Immature natural killer cell (primary cell): ENCODE results near the gene SNX11. TPM values are rescaled to one million over a fixed set of nuclear protein-coding genes. Genes with fewer than 3 reads are reported as not detected.
A peak's percentile ranks its signal among the peaks of the same experiment; 100 is the strongest.
"Not testable (repeated sequence)": the region's sequence is repeated elsewhere in the genome, so short reads cannot be mapped to it uniquely, and the experiment has no call there.

Experiments
- DNase-seq, 3 donors: peaks; one replicate each; pipeline ENCODE4 v3.0.0; 2022; ENCODE audit warnings: mixed read lengths in 1 of 3
- H3K27ac Mint-ChIP-seq, 6 donors: one replicate each; pipeline ENCODE4 v1.8.0; 2020; ENCODE audit warnings: mixed read lengths in 6 of 6, mild to moderate bottlenecking in 5 of 6, inconsistent platforms in 4 of 6, moderate library complexity in 3 of 6
- H3K27me3 Mint-ChIP-seq, 3 donors: one replicate each; pipeline ENCODE4 v1.8.0; 2020 to 2021; ENCODE audit warnings: low read depth in 3 of 3, mild to moderate bottlenecking in 3 of 3, mixed read lengths in 3 of 3, moderate library complexity in 3 of 3, inconsistent platforms in 1 of 3
- H3K36me3 Mint-ChIP-seq, 3 donors: one replicate each; pipeline ENCODE4 v1.8.0; 2020; ENCODE audit warnings: mixed read lengths in 3 of 3, inconsistent platforms in 2 of 3, mild to moderate bottlenecking in 2 of 3
- H3K4me1 Mint-ChIP-seq, 2 donors: one replicate each; pipeline ENCODE4 v1.8.0; 2020; ENCODE audit warnings: inconsistent platforms in 2 of 2, mild to moderate bottlenecking in 2 of 2, mixed read lengths in 2 of 2, moderate library complexity in 1 of 2
- H3K4me3 Mint-ChIP-seq, 5 donors: one replicate each; pipeline ENCODE4 v1.8.0; 2020; ENCODE audit warnings: mild to moderate bottlenecking in 5 of 5, mixed read lengths in 5 of 5, inconsistent platforms in 3 of 5, moderate library complexity in 3 of 5
- H3K9me3 Mint-ChIP-seq, 6 donors: one replicate each; pipeline ENCODE4 v1.8.0; 2020; ENCODE audit warnings: mild to moderate bottlenecking in 6 of 6, mixed read lengths in 6 of 6, inconsistent platforms in 4 of 6, moderate library complexity in 3 of 6
- polyA plus RNA-seq, 3 donors: library from polyadenylated mRNA; unstranded; fragments of 300-500 nt; fragmentation: Illumina TruSeq; gene quantifications; one replicate each; pipeline ENCODE4 v1.2.3, GENCODE V29; 2021

The SNX11 gene, protein sequence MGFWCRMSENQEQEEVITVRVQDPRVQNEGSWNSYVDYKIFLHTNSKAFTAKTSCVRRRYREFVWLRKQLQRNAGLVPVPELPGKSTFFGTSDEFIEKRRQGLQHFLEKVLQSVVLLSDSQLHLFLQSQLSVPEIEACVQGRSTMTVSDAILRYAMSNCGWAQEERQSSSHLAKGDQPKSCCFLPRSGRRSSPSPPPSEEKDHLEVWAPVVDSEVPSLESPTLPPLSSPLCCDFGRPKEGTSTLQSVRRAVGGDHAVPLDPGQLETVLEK
- polyA plus RNA-seq: 10 to 100 TPM; 37.1 to 44.7 (median 41.2) TPM

DNA sequence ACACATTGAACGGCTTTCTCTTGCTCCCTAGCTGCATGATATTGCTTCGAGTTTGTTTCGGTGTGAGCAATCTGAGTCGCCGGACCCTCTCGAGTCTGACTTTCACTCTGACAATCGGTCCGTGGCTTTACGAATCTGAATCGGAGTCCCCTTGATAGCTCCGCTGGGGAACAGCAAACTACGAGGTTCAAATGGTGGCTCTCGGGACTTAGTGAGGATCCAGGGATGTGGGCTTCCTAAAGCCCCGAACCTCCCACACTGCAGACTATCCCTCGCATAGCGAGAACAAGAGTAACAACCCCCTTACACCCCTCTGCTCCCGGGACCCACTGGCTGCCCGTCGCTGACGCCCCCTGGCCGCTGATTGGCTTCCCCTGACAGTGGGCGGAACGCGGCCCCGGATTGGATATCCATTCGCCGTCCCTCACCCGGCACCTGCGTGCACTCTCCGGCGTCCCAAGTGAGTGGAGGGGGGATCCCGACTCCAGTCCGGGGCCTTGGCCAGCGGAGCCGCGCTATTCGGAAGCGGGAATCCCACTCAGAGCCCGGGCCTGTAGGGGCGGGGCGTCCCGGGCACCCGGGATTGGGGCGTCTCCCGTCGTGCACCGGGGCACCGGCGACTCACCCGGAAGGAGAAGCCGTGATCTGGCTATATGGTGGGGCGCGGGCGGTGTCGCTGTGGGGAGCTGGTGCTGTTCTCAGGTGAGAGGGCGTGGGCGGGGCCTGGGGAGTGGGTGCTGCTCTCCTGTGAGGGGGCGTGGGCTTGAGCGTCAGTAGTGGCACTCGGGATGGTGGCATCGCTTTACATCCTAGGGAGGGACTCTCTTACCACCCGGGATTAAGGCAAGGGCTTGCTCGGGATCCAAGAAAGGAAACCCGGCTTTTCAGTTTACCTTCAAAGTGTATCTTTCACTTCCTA lies at the start of gene SNX11:
Gene SNX11, plus strand, starts transcription at position 630 of the 919 bp plus-strand sequence. CDS start 4,278 bp downstream, outside the sequence.
- H3K27me3 Mint-ChIP-seq: peaks cover 5 to 11% (median 11%) of the 10 kb centered on the region in 3 donors
- H3K4me1 Mint-ChIP-seq: peaks cover 66 to 72% of the 10 kb centered on the region in 2 donors
- peak; percentile 85 to 86 (median 86) for DNase-seq
- H3K4me3 Mint-ChIP-seq: peak within 1 kb of the TSS; percentile 88 to 98 (median 95)
- peaks cover 0 to 4% (median 0%) of the 10 kb centered on the region in 6 donors for H3K9me3 Mint-ChIP-seq
- H3K27ac Mint-ChIP-seq: peak within 1 kb of the TSS; percentile 88 to 96 (median 90)
- no peaks in the 10 kb centered on the region for H3K36me3 Mint-ChIP-seq

DNA sequence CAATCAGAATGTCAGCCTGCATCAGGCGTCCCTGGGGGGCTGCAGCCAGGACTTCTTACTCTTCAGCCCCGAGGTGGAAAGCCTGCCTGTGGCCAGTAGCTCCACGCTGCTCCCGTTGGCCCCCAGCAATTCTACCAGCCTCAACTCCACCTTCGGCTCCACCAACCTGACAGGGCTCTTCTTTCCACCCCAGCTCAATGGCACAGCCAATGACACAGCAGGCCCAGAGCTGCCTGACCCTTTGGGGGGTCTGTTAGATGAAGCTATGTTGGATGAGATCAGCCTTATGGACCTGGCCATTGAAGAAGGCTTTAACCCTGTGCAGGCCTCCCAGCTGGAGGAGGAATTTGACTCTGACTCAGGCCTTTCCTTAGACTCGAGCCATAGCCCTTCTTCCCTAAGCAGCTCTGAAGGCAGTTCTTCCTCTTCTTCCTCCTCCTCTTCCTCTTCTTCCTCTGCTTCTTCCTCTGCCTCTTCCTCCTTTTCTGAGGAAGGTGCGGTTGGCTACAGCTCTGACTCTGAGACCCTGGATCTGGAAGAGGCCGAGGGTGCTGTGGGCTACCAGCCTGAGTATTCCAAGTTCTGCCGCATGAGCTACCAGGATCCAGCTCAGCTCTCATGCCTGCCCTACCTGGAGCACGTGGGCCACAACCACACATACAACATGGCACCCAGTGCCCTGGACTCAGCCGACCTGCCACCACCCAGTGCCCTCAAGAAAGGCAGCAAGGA lies 49.0 kb upstream of the SNX11 start:
- Mint-ChIP-seq H3K9me3 (no peaks in the 10 kb centered on the region), H3K27me3 (peaks cover 0 to 1% (median 0%) of the 10 kb centered on the region in 3 donors), H3K36me3 (peaks cover 3 to 37% (median 9%) of the 10 kb centered on the region in 3 donors), H3K27ac (peak overlapping the region in 2 of 6 donors; percentile 7 to 48), H3K4me1 (peaks cover 16 to 19% of the 10 kb centered on the region in 2 donors), H3K4me3 (no peak overlapping the region)
- DNase-seq: no peak

DNA sequence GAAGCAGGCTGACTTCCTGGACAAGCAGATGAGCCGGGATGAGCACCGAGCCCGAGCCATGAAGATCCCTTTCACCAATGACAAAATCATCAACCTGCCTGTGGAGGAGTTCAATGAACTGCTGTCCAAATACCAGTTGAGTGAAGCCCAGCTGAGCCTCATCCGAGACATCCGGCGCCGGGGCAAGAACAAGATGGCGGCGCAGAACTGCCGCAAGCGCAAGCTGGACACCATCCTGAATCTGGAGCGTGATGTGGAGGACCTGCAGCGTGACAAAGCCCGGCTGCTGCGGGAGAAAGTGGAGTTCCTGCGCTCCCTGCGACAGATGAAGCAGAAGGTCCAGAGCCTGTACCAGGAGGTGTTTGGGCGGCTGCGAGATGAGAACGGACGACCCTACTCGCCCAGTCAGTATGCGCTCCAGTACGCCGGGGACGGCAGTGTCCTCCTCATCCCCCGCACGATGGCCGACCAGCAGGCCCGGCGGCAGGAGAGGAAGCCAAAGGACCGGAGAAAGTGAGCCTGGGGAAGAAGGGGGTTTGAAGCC lies 48.4 kb upstream of the SNX11 start:
- DNase-seq: no peak
- no peak overlapping the region for H3K4me3 Mint-ChIP-seq
- H3K36me3 Mint-ChIP-seq: peaks cover 3 to 37% (median 9%) of the 10 kb centered on the region in 3 donors
- peaks cover 0 to 1% (median 0%) of the 10 kb centered on the region in 3 donors for H3K27me3 Mint-ChIP-seq
- H3K4me1 Mint-ChIP-seq: peaks cover 15% of the 10 kb centered on the region in 2 donors
- no peak overlapping the region for H3K27ac Mint-ChIP-seq
- H3K9me3 Mint-ChIP-seq: no peaks in the 10 kb centered on the region

DNA sequence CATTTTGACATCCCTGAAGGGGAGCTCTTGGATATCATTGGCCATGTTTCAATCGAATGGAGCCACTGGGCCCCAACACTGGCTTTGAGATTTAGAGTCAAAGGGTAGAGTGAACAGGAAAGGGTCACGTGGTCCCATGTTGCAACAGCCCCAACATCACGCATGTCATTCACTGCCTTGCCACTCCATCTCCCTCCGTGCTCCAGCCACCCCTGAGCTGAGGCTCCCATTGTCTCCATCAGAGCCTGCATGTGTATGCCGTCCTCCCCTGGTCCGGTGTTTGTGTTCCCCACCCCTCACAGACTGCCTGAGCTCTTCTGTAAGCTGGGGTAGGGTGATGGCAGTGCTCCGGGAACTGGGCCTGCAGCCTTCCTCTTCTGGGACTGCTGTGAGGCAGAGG lies 47.3 kb upstream of the SNX11 start:
- peaks cover 7 to 40% (median 9%) of the 10 kb centered on the region in 3 donors for H3K36me3 Mint-ChIP-seq
- DNase-seq: no peak

DNA sequence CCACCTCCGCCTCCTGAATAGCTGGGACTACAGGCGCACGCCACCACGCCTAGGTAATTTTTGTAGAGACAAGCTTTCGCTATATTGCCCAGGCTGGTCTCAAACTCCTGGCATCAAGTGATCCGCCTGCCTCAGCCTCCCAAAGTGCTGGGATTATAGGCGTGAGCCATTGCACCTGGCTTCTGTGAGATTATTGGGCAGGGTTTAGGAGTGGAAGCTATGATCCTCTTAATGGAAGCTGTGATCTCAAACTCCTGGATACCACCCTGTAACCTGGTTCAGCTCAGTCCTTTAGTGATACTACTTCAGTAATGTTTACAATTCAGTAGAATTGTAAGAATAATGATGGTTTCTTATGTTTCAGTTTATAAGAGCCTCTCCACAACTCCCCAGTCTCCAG lies 45.3 kb upstream of the SNX11 start:
- peaks cover 0 to 1% (median 0%) of the 10 kb centered on the region in 3 donors for H3K27me3 Mint-ChIP-seq
- H3K9me3 Mint-ChIP-seq: no peaks in the 10 kb centered on the region
- no peaks in the 10 kb centered on the region for H3K4me1 Mint-ChIP-seq
- H3K27ac Mint-ChIP-seq: no peak overlapping the region
- no peak for DNase-seq
- no peak overlapping the region for H3K4me3 Mint-ChIP-seq
- H3K36me3 Mint-ChIP-seq: peaks cover 7 to 40% (median 8%) of the 10 kb centered on the region in 3 donors

More for the DNA sequence above, 47.3 kb upstream of the SNX11 start:
- Mint-ChIP-seq H3K9me3 (no peaks in the 10 kb centered on the region), H3K27me3 (peaks cover 0 to 1% (median 0%) of the 10 kb centered on the region in 3 donors), H3K4me3 (no peak overlapping the region), H3K4me1 (peaks cover 11 to 12% of the 10 kb centered on the region in 2 donors), H3K27ac (no peak overlapping the region)

DNA sequence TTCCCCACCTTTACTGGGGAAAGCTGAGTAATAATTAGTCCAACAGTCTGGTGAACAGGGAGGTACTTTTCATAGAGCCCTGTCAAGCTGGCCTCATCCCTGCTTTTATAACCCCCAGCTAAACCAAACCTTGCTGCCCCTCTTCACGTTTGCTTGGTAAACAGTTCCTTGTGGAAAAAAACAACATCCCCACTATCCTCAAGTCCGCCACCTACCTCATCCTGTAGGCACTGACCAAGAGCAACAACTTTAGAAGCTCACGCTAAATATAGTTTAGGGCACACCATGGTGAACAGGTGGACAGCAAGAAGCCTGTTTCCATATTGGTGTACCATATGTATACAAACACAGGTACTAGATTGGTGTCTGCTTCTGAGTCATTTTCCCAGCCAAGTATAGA lies 42.9 kb upstream of the SNX11 start:
- Mint-ChIP-seq H3K9me3 (no peaks in the 10 kb centered on the region), H3K27ac (peak overlapping the region in 2 of 6 donors; percentile 17 to 48), H3K36me3 (peaks cover 3 to 34% (median 7%) of the 10 kb centered on the region in 3 donors), H3K4me1 (no peaks in the 10 kb centered on the region), H3K4me3 (no peak overlapping the region), H3K27me3 (no peaks in the 10 kb centered on the region)
- DNase-seq: no peak

DNA sequence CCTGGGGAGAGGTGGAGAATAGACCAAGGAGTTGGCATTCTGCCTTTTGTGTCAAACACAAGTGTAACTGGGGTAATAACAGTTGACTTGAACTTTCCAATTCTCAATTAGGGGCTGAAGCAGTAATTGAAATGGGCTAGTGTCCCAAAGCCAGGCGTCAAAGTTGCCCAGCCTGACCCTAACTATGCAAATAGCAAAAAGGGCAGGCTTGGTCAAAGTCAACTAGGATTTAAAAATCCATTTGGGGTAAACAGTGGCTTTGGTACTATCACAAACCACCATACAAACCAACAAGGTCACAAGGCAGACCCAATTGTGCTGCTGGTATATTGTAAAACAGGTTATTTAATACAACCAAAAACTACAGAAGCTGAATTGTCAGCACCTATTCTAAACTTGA lies 41.4 kb upstream of the SNX11 start:
- H3K36me3 Mint-ChIP-seq: peaks cover 3 to 27% (median 7%) of the 10 kb centered on the region in 3 donors
- DNase-seq: no peak

DNA sequence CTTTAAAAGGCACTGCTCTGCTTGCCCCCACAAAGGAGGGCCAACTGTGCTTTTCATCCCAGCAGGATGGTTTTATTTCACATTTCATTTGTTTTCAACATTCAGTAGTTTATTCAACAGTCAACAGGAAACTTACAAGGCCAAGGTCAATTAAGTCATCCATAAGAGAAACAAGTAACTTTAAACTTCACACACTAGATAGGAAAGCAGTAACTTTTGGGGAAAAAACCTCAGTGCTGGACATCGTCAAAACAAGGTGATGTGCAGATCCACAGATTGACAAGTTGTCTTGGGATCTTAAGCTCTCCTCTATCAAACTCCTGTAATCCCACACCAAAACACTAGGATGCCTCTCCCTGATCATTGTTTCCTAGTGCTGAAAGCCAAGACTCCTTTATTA lies 40.9 kb upstream of the SNX11 start:
- Mint-ChIP-seq H3K4me1 (no peaks in the 10 kb centered on the region), H3K27ac (peak overlapping the region in 1 of 6 donors; percentile 41), H3K27me3 (no peaks in the 10 kb centered on the region), H3K36me3 (peaks cover 3 to 26% (median 4%) of the 10 kb centered on the region in 3 donors), H3K9me3 (no peaks in the 10 kb centered on the region), H3K4me3 (no peak overlapping the region)
- DNase-seq: no peak

More for the DNA sequence above, 41.4 kb upstream of the SNX11 start:
- Mint-ChIP-seq H3K4me1 (no peaks in the 10 kb centered on the region), H3K4me3 (no peak overlapping the region), H3K27ac (peak overlapping the region in 1 of 6 donors; percentile 41), H3K27me3 (no peaks in the 10 kb centered on the region), H3K9me3 (no peaks in the 10 kb centered on the region)

DNA sequence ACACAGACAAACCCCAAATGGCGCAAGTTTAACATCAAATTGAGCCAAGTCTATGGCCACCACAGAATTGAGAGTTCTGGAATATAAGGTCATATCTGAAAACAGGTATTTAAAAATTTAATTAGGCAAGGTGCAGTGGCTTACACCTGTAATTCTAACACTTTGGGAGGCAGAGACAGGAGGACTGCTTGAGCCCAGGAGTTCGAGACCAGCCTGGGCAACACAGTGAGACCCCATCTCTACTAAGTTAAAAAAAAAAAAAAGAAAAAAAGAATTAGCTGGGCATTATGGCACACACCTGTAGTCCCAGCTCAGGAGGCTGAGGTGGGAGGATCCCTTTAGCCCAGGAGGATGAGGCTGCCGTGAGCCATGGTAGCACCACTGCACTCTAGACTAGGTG lies 40.3 kb upstream of the SNX11 start:
- Mint-ChIP-seq H3K4me1 (no peaks in the 10 kb centered on the region), H3K36me3 (peaks cover 3 to 26% (median 4%) of the 10 kb centered on the region in 3 donors), H3K9me3 (no peaks in the 10 kb centered on the region), H3K27me3 (no peaks in the 10 kb centered on the region), H3K27ac (no peak overlapping the region), H3K4me3 (no peak overlapping the region)
- no peak for DNase-seq

DNA sequence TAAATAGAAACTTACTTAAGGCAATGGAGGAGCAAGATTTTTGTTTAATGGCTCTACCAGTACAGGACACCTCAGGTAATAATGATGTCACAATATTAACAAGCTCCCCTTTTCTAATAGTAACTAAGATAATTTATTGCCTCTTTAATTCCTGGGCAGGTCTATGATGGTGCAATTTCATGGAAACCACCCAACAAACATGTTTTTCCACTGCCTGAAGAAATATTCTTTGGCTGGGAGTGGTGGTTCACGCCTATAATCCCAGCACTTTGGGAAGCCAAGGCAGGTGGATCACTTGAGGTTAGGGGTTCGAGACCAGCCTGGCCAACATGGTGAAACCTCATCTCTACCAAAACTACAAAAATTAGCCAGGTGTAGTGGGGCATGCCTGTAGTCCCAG lies 39.8 kb upstream of the SNX11 start:
- H3K4me3 Mint-ChIP-seq, H3K27me3 Mint-ChIP-seq, DNase-seq, H3K9me3 Mint-ChIP-seq, H3K4me1 Mint-ChIP-seq, H3K27ac Mint-ChIP-seq: not testable (repeated sequence)
- peaks cover 3 to 22% (median 4%) of the 10 kb centered on the region in 3 donors for H3K36me3 Mint-ChIP-seq

DNA sequence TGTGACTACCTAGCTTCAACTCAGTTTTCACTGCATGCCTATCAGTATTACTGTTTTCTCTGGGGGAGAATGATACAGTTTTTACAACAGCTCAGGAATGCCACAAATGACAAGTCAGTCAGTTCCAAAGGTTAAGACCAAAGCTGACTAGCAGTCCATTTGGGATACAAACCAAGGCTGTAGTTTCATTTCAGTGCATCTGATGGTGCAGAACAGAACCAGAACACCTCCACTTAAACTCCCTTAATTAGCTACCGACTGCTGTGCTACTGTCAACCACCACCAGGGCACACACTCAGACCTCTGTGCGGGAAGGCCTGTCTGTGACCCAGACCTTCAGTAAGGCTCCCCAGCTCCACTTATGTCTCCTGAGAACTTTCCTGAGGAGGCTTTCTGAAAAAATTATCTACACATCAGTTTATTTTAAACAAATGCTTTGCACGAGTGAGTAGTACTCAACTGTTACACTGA lies 39.0 kb upstream of the SNX11 start:
- DNase-seq: no peak
- no peaks in the 10 kb centered on the region for H3K4me1 Mint-ChIP-seq
- no peaks in the 10 kb centered on the region for H3K27me3 Mint-ChIP-seq
- H3K36me3 Mint-ChIP-seq: peaks cover 3 to 22% (median 7%) of the 10 kb centered on the region in 3 donors
- no peak overlapping the region for H3K27ac Mint-ChIP-seq
- H3K4me3 Mint-ChIP-seq: no peak overlapping the region
- no peaks in the 10 kb centered on the region for H3K9me3 Mint-ChIP-seq

DNA sequence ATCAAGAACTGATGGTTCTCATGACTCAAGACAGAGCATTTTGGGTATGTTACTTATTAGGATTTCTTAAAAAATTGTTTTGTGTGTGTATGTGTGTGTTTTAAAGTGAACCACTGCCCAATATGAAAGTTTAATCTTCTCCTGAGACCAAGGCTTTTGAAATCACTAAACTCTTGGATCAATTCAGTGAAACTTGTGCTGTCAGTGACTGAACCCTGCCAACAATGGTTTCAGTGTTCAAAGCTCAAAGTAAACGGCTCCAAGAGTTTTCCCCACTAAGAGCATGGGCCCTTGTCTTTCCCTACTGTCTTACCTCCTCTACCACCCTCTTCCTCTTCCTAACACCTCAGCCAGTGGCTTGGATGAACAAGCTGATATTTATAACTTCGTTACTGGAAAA lies 37.4 kb upstream of the SNX11 start:
- no peak overlapping the region for H3K4me3 Mint-ChIP-seq
- no peaks in the 10 kb centered on the region for H3K4me1 Mint-ChIP-seq
- peak overlapping the region in 2 of 6 donors; percentile 2 to 12 for H3K27ac Mint-ChIP-seq
- no peak for DNase-seq
- H3K9me3 Mint-ChIP-seq: no peaks in the 10 kb centered on the region
- no peaks in the 10 kb centered on the region for H3K27me3 Mint-ChIP-seq
- H3K36me3 Mint-ChIP-seq: peaks cover 3 to 22% (median 4%) of the 10 kb centered on the region in 3 donors

DNA sequence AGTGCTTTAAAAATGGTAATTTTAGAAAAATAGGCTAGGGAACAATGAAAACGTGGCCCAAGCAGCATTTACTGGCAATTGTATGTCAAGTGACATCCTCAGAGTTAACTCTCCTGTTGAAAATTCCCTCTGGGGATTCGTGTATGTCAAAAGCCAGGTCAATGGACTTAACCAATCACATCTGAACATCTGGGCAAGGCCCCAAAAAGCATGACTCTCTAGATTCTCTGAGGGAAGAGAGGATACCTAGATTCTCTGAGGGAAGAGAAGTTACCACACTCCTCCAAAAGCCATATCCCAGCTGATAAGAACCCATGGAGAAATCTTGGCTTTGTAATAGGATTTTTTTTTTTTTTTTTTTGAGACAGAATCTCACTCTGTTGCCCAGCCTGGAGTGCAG lies 35.9 kb upstream of the SNX11 start:
- DNase-seq: no peak
- Mint-ChIP-seq H3K27me3 (no peaks in the 10 kb centered on the region), H3K36me3 (peaks cover 3 to 26% (median 5%) of the 10 kb centered on the region in 3 donors), H3K9me3 (no peaks in the 10 kb centered on the region), H3K4me3 (no peak overlapping the region), H3K4me1 (no peaks in the 10 kb centered on the region), H3K27ac (no peak overlapping the region)
